Liver (tissue), 9 donors: ENCODE measurements around the gene CREB1. TPM values are rescaled to one million over a fixed set of nuclear protein-coding genes. Genes with fewer than 3 reads are reported as not detected.

Experiments
- DNase-seq: peaks from one replicate; pipeline ENCODE4 v3.0.0-alpha.2; 2017; ENCODE audit warnings: low spot score
- H3K27ac ChIP-seq, 2 donors: one replicate each; pipeline ENCODE4 v1.7.0; 2013; ENCODE audit warnings: inconsistent platforms in 2 of 2, low read length in 2 of 2, control low read depth in 1 of 2, low read depth in 1 of 2, mild to moderate bottlenecking in 1 of 2
- H3K27me3 ChIP-seq, 4 donors: one replicate each; pipeline versions ENCODE4 v1.6.1 to v1.7.0; 2013; ENCODE audit warnings: low read length in 3 of 4, inconsistent platforms in 1 of 4, mild to moderate bottlenecking in 1 of 4, moderate library complexity in 1 of 4; ENCODE audit not compliant: control insufficient read depth in 4 of 4, insufficient read depth in 4 of 4
- H3K36me3 ChIP-seq, 4 donors: one replicate each; pipeline versions ENCODE4 v1.6.1 to v1.7.0; 2013; ENCODE audit warnings: low read length in 3 of 4, mild to moderate bottlenecking in 3 of 4, low read depth in 1 of 4, moderate library complexity in 1 of 4; ENCODE audit not compliant: control insufficient read depth in 4 of 4, insufficient read depth in 3 of 4
- H3K4me1 ChIP-seq, 4 donors: one replicate each; pipeline versions ENCODE4 v1.6.1 to v1.7.0; 2013; ENCODE audit warnings: low read length in 3 of 4, mild to moderate bottlenecking in 3 of 4, moderate library complexity in 1 of 4; ENCODE audit not compliant: control insufficient read depth in 4 of 4, insufficient read depth in 4 of 4
- H3K4me3 ChIP-seq, 3 donors: one replicate each; pipeline versions ENCODE4 v1.6.1 to v1.7.0; 2013; ENCODE audit warnings: low read length in 3 of 3, control low read depth in 1 of 3, low read depth in 1 of 3, mild to moderate bottlenecking in 1 of 3
- H3K9ac ChIP-seq, 2 donors: one replicate each; pipeline ENCODE4 v1.7.0; 2013; ENCODE audit warnings: low read length in 2 of 2, mild to moderate bottlenecking in 2 of 2, moderate library complexity in 2 of 2, control low read depth in 1 of 2, low read depth in 1 of 2
- H3K9me3 ChIP-seq, 4 donors: one replicate each; pipeline versions ENCODE4 v1.6.1 to v1.7.0; 2013; ENCODE audit warnings: low read length in 3 of 4; ENCODE audit not compliant: control insufficient read depth in 4 of 4
- EGR1 ChIP-seq, 2 donors: IDR thresholded peaks; 2 replicates each; pipeline ENCODE4 v1.6.1; 2016 to 2018; ENCODE audit warnings: antibody characterized with exemption in 2 of 2, low read depth in 2 of 2
- FOXA1 ChIP-seq: IDR thresholded peaks from 2 replicates; pipeline ENCODE4 v1.6.1; 2016; ENCODE audit warnings: antibody characterized with exemption
- FOXA2 ChIP-seq: IDR thresholded peaks from 2 replicates; pipeline ENCODE4 v1.6.1; 2016; ENCODE audit warnings: antibody characterized with exemption
- GABPA ChIP-seq, 2 donors: IDR thresholded peaks in 1 of 2; conservative IDR thresholded peaks in 1 of 2; 2 replicates each; pipeline ENCODE4 v1.6.1; 2016; ENCODE audit warnings: antibody characterized with exemption in 2 of 2, mild to moderate bottlenecking in 1 of 2, moderate library complexity in 1 of 2
- HNF4A ChIP-seq, 2 donors: conservative IDR thresholded peaks; 2 replicates each; pipeline ENCODE4 v1.6.1; 2016; ENCODE audit warnings: antibody characterized with exemption in 2 of 2, mild to moderate bottlenecking in 2 of 2
- HNF4G ChIP-seq: IDR thresholded peaks from 2 replicates; pipeline ENCODE4 v1.6.1; 2016; ENCODE audit warnings: antibody characterized with exemption
- JUND ChIP-seq, 2 donors: IDR thresholded peaks; 2 replicates each; pipeline ENCODE4 v1.6.1; 2016; ENCODE audit warnings: antibody characterized with exemption in 2 of 2
- NR2F2 ChIP-seq: IDR thresholded peaks from 2 replicates; pipeline ENCODE4 v1.6.1; 2016; ENCODE audit warnings: antibody characterized with exemption
- RAD21 ChIP-seq, 2 donors: IDR thresholded peaks; 2 replicates each; pipeline ENCODE4 v1.6.1; 2016; ENCODE audit warnings: antibody characterized with exemption in 2 of 2, mild to moderate bottlenecking in 2 of 2
- RXRA ChIP-seq, 2 donors: IDR thresholded peaks; 2 replicates each; pipeline ENCODE4 v1.6.1; 2017 to 2018; ENCODE audit warnings: antibody characterized with exemption in 2 of 2, mild to moderate bottlenecking in 1 of 2
- SP1 ChIP-seq: IDR thresholded peaks from 2 replicates; pipeline ENCODE4 v1.6.1; 2018; ENCODE audit warnings: antibody characterized with exemption, mild to moderate bottlenecking
- TAF1 ChIP-seq: conservative IDR thresholded peaks from 2 replicates; pipeline ENCODE4 v1.6.1; 2016; ENCODE audit warnings: antibody characterized with exemption, mild to moderate bottlenecking
- YY1 ChIP-seq: IDR thresholded peaks from 2 replicates; pipeline ENCODE4 v1.6.1; 2016; ENCODE audit warnings: antibody characterized with exemption, mild to moderate bottlenecking
- WGBS: extraction: QIAGEN DNeasy Blood & Tissue Kit; methylation state at CpG from one replicate; pipeline ENCODE4 v1.1.7; 2013; 5-methylcytosine and 5-hydroxymethylcytosine counted together
- polyA plus RNA-seq, 2 donors: library from polyadenylated mRNA; stranded (reverse) in 1 of 2; unstranded in 1 of 2; fragments of 200-250 nt in 1 of 2; fragments of >200 nt in 1 of 2; fragmentation: Nextera tagmentation in 1 of 2; extraction: Ambion mirVana in 1 of 2; gene quantifications; one replicate each; pipeline versions ENCODE4 v1.2.1 to v1.2.3, GENCODE V29; 2013 to 2015
- total RNA-seq, 2 donors: library from RNA; depleted of rRNA; stranded (reverse); fragments of >200 nt; gene quantifications; one replicate each; pipeline ENCODE4 v1.2.3, GENCODE V29; 2014
- TF ChIP-seq, protein P1 (sequence below): IDR thresholded peaks from 2 replicates; pipeline ENCODE4 v1.6.1; 2016; ENCODE audit warnings: antibody characterized with exemption
- TF ChIP-seq, protein P2 (sequence below): fragments of 150-350 bp; IDR thresholded peaks from 2 replicates; pipeline ENCODE4 v1.5.1; 2017; ENCODE audit warnings: improper control_type of control experiment, low read depth, low read length; ENCODE audit not compliant: missing input control
- TF ChIP-seq, protein P3 (sequence below): IDR thresholded peaks from 2 replicates; pipeline ENCODE4 v1.6.1; 2016; ENCODE audit warnings: antibody characterized with exemption
- TF ChIP-seq, protein P4 (sequence below): IDR thresholded peaks from 2 replicates; pipeline ENCODE4 v1.6.1; 2016; ENCODE audit warnings: antibody characterized with exemption
- TF ChIP-seq, protein P5 (sequence below): IDR thresholded peaks from 2 replicates; pipeline ENCODE4 v1.6.1; 2016; ENCODE audit warnings: antibody characterized with exemption, mild to moderate bottlenecking
- donor health status: healthy.
- donor health status: healthy.
- donor health status: healthy.
- donor health status: healthy.
- donor health status: healthy.

Gene CREB1
- total and polyA plus RNA-seq, 4 donors: 4.4 to 24.4 (median 14.5) TPM

DNA sequence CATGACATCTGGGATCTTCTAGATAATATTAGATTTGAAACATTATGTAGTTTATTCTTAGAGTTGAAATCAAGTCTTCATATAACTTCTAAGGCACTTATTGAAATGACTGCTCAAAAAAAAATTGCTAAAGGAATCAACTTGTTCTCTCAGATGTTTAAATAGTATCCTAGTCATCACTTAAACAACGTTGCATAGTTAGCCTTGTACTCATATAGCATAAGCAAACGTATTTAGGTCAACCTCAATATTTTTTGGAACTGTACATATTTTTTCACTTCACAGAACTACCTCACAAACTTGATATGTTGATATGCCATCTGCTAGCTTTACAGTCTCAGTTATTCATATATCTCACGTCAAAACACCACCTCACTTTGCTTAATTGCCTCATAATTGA, 47.1 kb upstream of the CREB1 start:
- H3K4me1 ChIP-seq: no peaks in the 10 kb centered on the region
- no peak overlapping the region for H3K4me3 ChIP-seq
- H3K9me3 ChIP-seq: no peaks in the 10 kb centered on the region
- 80% methylated on average over 3 of the region's 3 CpGs for WGBS
- H3K27me3 ChIP-seq: no peaks in the 10 kb centered on the region
- H3K27ac ChIP-seq: no peak overlapping the region
- no peaks in the 10 kb centered on the region for H3K36me3 ChIP-seq
- DNase-seq: no peak
- TF ChIP-seq EGR1 (IDR thresholded peaks at IDR 0.05; ENCODE audit: low read depth in 2 of 2): no peak
- TF ChIP-seq, protein P1, sequence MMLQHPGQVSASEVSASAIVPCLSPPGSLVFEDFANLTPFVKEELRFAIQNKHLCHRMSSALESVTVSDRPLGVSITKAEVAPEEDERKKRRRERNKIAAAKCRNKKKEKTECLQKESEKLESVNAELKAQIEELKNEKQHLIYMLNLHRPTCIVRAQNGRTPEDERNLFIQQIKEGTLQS: no peak
- no peak for TF ChIP-seq FOXA1
- TF ChIP-seq, protein P2, sequence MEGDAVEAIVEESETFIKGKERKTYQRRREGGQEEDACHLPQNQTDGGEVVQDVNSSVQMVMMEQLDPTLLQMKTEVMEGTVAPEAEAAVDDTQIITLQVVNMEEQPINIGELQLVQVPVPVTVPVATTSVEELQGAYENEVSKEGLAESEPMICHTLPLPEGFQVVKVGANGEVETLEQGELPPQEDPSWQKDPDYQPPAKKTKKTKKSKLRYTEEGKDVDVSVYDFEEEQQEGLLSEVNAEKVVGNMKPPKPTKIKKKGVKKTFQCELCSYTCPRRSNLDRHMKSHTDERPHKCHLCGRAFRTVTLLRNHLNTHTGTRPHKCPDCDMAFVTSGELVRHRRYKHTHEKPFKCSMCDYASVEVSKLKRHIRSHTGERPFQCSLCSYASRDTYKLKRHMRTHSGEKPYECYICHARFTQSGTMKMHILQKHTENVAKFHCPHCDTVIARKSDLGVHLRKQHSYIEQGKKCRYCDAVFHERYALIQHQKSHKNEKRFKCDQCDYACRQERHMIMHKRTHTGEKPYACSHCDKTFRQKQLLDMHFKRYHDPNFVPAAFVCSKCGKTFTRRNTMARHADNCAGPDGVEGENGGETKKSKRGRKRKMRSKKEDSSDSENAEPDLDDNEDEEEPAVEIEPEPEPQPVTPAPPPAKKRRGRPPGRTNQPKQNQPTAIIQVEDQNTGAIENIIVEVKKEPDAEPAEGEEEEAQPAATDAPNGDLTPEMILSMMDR: no peak
- no peak for TF ChIP-seq HNF4G
- no peak for TF ChIP-seq SP1
- no peak for TF ChIP-seq HNF4A (conservative IDR thresholded peaks at IDR 0.05)
- TF ChIP-seq JUND (IDR thresholded peaks at IDR 0.05): no peak
- TF ChIP-seq NR2F2: no peak
- TF ChIP-seq, protein P3, sequence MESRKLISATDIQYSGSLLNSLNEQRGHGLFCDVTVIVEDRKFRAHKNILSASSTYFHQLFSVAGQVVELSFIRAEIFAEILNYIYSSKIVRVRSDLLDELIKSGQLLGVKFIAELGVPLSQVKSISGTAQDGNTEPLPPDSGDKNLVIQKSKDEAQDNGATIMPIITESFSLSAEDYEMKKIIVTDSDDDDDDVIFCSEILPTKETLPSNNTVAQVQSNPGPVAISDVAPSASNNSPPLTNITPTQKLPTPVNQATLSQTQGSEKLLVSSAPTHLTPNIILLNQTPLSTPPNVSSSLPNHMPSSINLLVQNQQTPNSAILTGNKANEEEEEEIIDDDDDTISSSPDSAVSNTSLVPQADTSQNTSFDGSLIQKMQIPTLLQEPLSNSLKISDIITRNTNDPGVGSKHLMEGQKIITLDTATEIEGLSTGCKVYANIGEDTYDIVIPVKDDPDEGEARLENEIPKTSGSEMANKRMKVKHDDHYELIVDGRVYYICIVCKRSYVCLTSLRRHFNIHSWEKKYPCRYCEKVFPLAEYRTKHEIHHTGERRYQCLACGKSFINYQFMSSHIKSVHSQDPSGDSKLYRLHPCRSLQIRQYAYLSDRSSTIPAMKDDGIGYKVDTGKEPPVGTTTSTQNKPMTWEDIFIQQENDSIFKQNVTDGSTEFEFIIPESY: no peak
- no peak for TF ChIP-seq RXRA (IDR thresholded peaks at IDR 0.05)
- no peak for TF ChIP-seq TAF1
- no peak for TF ChIP-seq YY1
- no peak for TF ChIP-seq GABPA (IDR thresholded peaks at IDR 0.05 in 1 of 2, conservative IDR thresholded peaks at IDR 0.05 in 1 of 2)
- TF ChIP-seq, protein P4, sequence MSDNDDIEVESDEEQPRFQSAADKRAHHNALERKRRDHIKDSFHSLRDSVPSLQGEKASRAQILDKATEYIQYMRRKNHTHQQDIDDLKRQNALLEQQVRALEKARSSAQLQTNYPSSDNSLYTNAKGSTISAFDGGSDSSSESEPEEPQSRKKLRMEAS: no peak
- no peak for TF ChIP-seq FOXA2
- H3K9ac ChIP-seq: no peak overlapping the region

DNA sequence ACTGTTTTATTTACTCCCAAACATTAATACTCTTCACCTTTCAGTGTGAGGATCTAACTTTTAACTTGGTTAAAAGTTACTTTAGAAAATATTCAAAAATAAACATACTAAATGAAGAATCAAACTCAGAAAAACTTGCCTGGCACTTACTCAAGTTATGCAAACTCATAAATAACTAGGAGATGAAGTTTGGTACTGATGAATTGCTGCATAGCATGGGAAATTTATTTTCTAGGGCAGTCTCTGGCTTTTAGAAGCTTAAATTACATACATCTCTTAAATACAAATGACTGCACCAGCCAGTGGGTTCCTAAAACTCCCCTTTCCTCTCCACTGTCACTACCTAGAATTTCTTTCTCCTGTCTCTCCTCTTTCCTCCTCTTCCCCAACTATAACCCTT, 46.7 kb upstream of the CREB1 start:
- Histone ChIP-seq H3K27ac (no peak overlapping the region), H3K27me3 (no peaks in the 10 kb centered on the region), H3K9me3 (no peaks in the 10 kb centered on the region), H3K4me1 (no peaks in the 10 kb centered on the region), H3K4me3 (no peak overlapping the region), H3K36me3 (no peaks in the 10 kb centered on the region), H3K9ac (no peak overlapping the region)
- no peak for TF ChIP-seq HNF4A (conservative IDR thresholded peaks at IDR 0.05)
- no peak for TF ChIP-seq HNF4G
- TF ChIP-seq, protein P2: no peak
- no peak for TF ChIP-seq JUND (IDR thresholded peaks at IDR 0.05)
- TF ChIP-seq, protein P5, sequence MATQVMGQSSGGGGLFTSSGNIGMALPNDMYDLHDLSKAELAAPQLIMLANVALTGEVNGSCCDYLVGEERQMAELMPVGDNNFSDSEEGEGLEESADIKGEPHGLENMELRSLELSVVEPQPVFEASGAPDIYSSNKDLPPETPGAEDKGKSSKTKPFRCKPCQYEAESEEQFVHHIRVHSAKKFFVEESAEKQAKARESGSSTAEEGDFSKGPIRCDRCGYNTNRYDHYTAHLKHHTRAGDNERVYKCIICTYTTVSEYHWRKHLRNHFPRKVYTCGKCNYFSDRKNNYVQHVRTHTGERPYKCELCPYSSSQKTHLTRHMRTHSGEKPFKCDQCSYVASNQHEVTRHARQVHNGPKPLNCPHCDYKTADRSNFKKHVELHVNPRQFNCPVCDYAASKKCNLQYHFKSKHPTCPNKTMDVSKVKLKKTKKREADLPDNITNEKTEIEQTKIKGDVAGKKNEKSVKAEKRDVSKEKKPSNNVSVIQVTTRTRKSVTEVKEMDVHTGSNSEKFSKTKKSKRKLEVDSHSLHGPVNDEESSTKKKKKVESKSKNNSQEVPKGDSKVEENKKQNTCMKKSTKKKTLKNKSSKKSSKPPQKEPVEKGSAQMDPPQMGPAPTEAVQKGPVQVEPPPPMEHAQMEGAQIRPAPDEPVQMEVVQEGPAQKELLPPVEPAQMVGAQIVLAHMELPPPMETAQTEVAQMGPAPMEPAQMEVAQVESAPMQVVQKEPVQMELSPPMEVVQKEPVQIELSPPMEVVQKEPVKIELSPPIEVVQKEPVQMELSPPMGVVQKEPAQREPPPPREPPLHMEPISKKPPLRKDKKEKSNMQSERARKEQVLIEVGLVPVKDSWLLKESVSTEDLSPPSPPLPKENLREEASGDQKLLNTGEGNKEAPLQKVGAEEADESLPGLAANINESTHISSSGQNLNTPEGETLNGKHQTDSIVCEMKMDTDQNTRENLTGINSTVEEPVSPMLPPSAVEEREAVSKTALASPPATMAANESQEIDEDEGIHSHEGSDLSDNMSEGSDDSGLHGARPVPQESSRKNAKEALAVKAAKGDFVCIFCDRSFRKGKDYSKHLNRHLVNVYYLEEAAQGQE: no peak
- TF ChIP-seq, protein P1: no peak
- no peak for TF ChIP-seq GABPA (IDR thresholded peaks at IDR 0.05 in 1 of 2, conservative IDR thresholded peaks at IDR 0.05 in 1 of 2)
- TF ChIP-seq RXRA (IDR thresholded peaks at IDR 0.05): no peak
- TF ChIP-seq TAF1: no peak
- TF ChIP-seq, protein P3: no peak
- no peak for TF ChIP-seq RAD21 (IDR thresholded peaks at IDR 0.05)
- no peak for DNase-seq
